Glutamatergic neuron (in vitro differentiated cells): ENCODE measurements around the gene CBX2. TPM values are rescaled to one million over a fixed set of nuclear protein-coding genes. Genes with fewer than 3 reads are reported as not detected.
"Not testable (repeated sequence)": the region's sequence is repeated elsewhere in the genome, so short reads cannot be mapped to it uniquely, and the experiment has no call there.

Experiments used
- DNase-seq: peaks from one replicate; pipeline ENCODE4 v3.0.0; 2022
- H3K27ac Mint-ChIP-seq: one replicate; pipeline ENCODE4 v1.8.0; 2020; ENCODE audit warnings: mild to moderate bottlenecking, mixed read lengths, inconsistent platforms; ENCODE audit not compliant: unreplicated experiment
- H3K27me3 Mint-ChIP-seq: one replicate; pipeline ENCODE4 v1.8.0; 2020; ENCODE audit warnings: mild to moderate bottlenecking, moderate library complexity, mixed read lengths, inconsistent platforms; ENCODE audit not compliant: unreplicated experiment
- H3K36me3 Mint-ChIP-seq: one replicate; pipeline ENCODE4 v1.8.0; 2020; ENCODE audit warnings: mild to moderate bottlenecking, mixed read lengths, inconsistent platforms; ENCODE audit not compliant: unreplicated experiment
- H3K4me1 Mint-ChIP-seq: one replicate; pipeline ENCODE4 v1.8.0; 2020; ENCODE audit warnings: mild to moderate bottlenecking, low read depth, mixed read lengths, inconsistent platforms; ENCODE audit not compliant: unreplicated experiment
- H3K4me3 Mint-ChIP-seq: one replicate; pipeline ENCODE4 v1.8.0; 2020; ENCODE audit warnings: mild to moderate bottlenecking, mixed read lengths, inconsistent platforms; ENCODE audit not compliant: unreplicated experiment
- H3K9me3 Mint-ChIP-seq: one replicate; pipeline ENCODE4 v1.8.0; 2020; ENCODE audit warnings: mild to moderate bottlenecking, moderate library complexity, mixed read lengths, inconsistent platforms; ENCODE audit not compliant: unreplicated experiment
- CTCF ChIP-seq: fragments of 200-600 bp; sonication (generic); IDR thresholded peaks from one replicate; pipeline ENCODE4 v1.5.0; 2021; ENCODE audit not compliant: partially characterized antibody, unreplicated experiment
- total RNA-seq: library from RNA; stranded (reverse); fragmentation: NEBNext Ultra II Directional; extraction: Animal tissue kit (Norgen Biotek cat#: 25700); gene quantifications from one replicate; pipeline ENCODE4 v1.2.1, GENCODE V29; 2021; ENCODE audit not compliant: unreplicated experiment

CBX2 gene
- total RNA-seq, 1 donor from 2014 or later = 78.8 TPM

- Mint-ChIP-seq H3K27me3 (peaks cover 12% of the 10 kb centered on the region), H3K36me3 (no peaks in the 10 kb centered on the region), H3K4me1 (peaks cover 9% of the 10 kb centered on the region), H3K27ac (no peak overlapping the region), H3K9me3 (no peaks in the 10 kb centered on the region), H3K4me3 (no peak overlapping the region)
- DNase-seq = no peak
- TF ChIP-seq CTCF = no peak
Observed at GRCh38 chr17:79750650-79751545, 27.1 kb upstream of the CBX2 start.

- no peak for TF ChIP-seq CTCF
- Mint-ChIP-seq H3K27ac (no peak overlapping the region), H3K4me3 (no peak overlapping the region), H3K27me3 (peaks cover 6% of the 10 kb centered on the region), H3K4me1 (peaks cover 7% of the 10 kb centered on the region), H3K9me3 (no peaks in the 10 kb centered on the region), H3K36me3 (no peaks in the 10 kb centered on the region)
- no peak for DNase-seq
Observed at GRCh38 chr17:79752175-79752574, 25.8 kb upstream of the CBX2 start.

GRCh38 chr17:79754370-79754769 lies 23.6 kb upstream of the CBX2 start:
- no peak for TF ChIP-seq CTCF
- Mint-ChIP-seq H3K4me3 (no peak overlapping the region), H3K27ac (no peak overlapping the region), H3K36me3 (no peaks in the 10 kb centered on the region), H3K27me3 (peaks cover 2% of the 10 kb centered on the region), H3K9me3 (peaks cover 1% of the 10 kb centered on the region), H3K4me1 (peaks cover 3% of the 10 kb centered on the region)
- DNase-seq = no peak

GRCh38 chr17:79754903-79755302 lies 23.0 kb upstream of the CBX2 start:
- not testable (repeated sequence) for H3K9me3 Mint-ChIP-seq, H3K27ac Mint-ChIP-seq, H3K4me1 Mint-ChIP-seq

GRCh38 chr17:79755591-79755990 lies 22.4 kb upstream of the CBX2 start:
- no peak for TF ChIP-seq CTCF
- Mint-ChIP-seq H3K4me1 (no peaks in the 10 kb centered on the region), H3K36me3 (no peaks in the 10 kb centered on the region), H3K4me3 (no peak overlapping the region), H3K9me3 (peaks cover 1% of the 10 kb centered on the region), H3K27ac (no peak overlapping the region), H3K27me3 (peaks cover 2% of the 10 kb centered on the region)
- DNase-seq = no peak

More at GRCh38 chr17:79754903-79755302, 23.0 kb upstream of the CBX2 start:
- H3K4me3 Mint-ChIP-seq, H3K27me3 Mint-ChIP-seq, DNase-seq, H3K36me3 Mint-ChIP-seq: not testable (repeated sequence)
